Measurements from ENCODE around the gene TUT7. TPM values are rescaled to one million over a fixed set of nuclear protein-coding genes. Genes with fewer than 3 reads are reported as not detected.
A peak's percentile ranks its signal among the peaks of the same experiment; 100 is the strongest.

The TUT7 gene
- total RNA-seq, 1 donor from 2014 or later: 15.0 TPM

DNA sequence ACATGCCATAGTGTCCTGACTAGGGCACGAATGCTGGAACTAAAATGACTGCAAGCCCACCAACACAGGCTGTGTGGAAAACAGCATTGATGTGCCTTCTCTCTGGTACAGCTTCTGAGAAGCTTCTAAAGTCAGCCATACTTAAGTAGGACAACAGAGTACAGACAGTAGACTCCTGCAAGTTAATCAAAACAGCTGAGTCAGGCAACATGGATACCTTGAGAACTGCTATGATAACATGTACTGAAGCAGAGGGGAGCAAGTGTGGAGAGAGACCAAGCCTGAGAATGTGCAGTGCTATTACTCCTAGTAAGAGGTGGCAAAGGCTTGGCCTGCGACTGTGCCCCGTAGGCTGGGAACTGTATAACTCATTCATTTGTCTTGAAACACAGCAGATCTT lies 74.4 kb downstream of the TUT7 start:
- Histone ChIP-seq H3K4me1 (peaks cover 85% of the 10 kb centered on the region), H3K9me3 (replicated peaks) (no peaks in the 10 kb centered on the region), H3K27me3 (ENCODE audit: low read depth) (no peaks in the 10 kb centered on the region), H3K27ac (replicated peaks) (no peak overlapping the region), H3K4me3 (peak overlapping the region; percentile 90), H3K36me3 (peaks cover 8% of the 10 kb centered on the region)
- intact Hi-C loops (cut with micrococcal nuclease): no loop called here
- TF ChIP-seq, protein P1, sequence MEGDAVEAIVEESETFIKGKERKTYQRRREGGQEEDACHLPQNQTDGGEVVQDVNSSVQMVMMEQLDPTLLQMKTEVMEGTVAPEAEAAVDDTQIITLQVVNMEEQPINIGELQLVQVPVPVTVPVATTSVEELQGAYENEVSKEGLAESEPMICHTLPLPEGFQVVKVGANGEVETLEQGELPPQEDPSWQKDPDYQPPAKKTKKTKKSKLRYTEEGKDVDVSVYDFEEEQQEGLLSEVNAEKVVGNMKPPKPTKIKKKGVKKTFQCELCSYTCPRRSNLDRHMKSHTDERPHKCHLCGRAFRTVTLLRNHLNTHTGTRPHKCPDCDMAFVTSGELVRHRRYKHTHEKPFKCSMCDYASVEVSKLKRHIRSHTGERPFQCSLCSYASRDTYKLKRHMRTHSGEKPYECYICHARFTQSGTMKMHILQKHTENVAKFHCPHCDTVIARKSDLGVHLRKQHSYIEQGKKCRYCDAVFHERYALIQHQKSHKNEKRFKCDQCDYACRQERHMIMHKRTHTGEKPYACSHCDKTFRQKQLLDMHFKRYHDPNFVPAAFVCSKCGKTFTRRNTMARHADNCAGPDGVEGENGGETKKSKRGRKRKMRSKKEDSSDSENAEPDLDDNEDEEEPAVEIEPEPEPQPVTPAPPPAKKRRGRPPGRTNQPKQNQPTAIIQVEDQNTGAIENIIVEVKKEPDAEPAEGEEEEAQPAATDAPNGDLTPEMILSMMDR (IDR thresholded peaks at IDR 0.05; ENCODE audit: borderline replicate concordance): no peak
- no peak for DNase-seq

DNA sequence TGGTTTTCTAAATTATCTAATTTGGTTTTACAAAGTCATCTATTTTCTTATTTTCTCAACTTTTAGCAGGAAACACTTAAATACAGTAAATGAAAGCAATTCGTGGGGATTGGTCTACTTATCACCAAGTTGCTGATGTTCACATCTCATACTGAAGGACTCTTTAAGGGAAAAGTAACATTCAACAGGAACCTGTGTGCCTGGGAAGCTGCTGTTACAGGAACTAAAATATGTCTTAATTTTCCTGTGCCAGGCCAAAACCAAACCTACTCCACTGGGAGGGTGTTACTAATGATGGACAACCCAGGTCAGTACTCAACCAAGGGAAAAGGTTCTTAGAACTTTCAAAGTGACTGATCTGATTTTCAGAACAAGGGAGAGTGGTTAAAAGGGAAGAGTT lies 77.1 kb downstream of the TUT7 start:
- Histone ChIP-seq H3K4me3 (no peak overlapping the region), H3K27ac (replicated peaks) (no peak overlapping the region), H3K9me3 (replicated peaks) (no peaks in the 10 kb centered on the region), H3K27me3 (ENCODE audit: low read depth) (no peaks in the 10 kb centered on the region), H3K4me1 (peaks cover 80% of the 10 kb centered on the region), H3K36me3 (peaks cover 26% of the 10 kb centered on the region)
- intact Hi-C loops (cut with micrococcal nuclease): no loop called here
- TF ChIP-seq, protein P1 (IDR thresholded peaks at IDR 0.05; ENCODE audit: borderline replicate concordance): no peak
- DNase-seq: no peak

DNA sequence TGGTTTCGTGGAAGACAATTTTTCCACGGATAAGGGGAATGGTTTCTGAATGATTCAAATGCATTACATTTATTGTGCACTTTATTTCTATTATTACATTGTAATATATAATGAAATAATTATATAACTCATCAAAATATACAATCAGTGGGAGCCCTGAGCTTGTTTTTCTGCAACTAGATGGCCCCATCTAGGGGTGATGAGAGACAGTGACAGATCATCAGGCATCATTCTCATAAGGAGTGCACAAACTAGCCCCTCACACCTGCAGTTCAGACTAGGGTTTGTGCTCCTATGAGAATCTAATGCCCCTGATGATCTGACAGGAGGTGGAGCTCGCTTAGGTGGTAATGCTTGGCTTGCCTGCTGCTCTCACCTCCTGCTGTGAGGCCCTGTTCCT lies 78.2 kb downstream of the TUT7 start:
- Histone ChIP-seq H3K9me3 (replicated peaks) (no peaks in the 10 kb centered on the region), H3K4me3 (no peak overlapping the region), H3K36me3 (peaks cover 37% of the 10 kb centered on the region), H3K27me3 (ENCODE audit: low read depth) (no peaks in the 10 kb centered on the region), H3K27ac (replicated peaks) (no peak overlapping the region), H3K4me1 (peaks cover 69% of the 10 kb centered on the region)
- no peak for DNase-seq
- TF ChIP-seq, protein P1 (IDR thresholded peaks at IDR 0.05; ENCODE audit: borderline replicate concordance): peak; percentile 41
- intact Hi-C loops (cut with micrococcal nuclease): no loop called here

DNA sequence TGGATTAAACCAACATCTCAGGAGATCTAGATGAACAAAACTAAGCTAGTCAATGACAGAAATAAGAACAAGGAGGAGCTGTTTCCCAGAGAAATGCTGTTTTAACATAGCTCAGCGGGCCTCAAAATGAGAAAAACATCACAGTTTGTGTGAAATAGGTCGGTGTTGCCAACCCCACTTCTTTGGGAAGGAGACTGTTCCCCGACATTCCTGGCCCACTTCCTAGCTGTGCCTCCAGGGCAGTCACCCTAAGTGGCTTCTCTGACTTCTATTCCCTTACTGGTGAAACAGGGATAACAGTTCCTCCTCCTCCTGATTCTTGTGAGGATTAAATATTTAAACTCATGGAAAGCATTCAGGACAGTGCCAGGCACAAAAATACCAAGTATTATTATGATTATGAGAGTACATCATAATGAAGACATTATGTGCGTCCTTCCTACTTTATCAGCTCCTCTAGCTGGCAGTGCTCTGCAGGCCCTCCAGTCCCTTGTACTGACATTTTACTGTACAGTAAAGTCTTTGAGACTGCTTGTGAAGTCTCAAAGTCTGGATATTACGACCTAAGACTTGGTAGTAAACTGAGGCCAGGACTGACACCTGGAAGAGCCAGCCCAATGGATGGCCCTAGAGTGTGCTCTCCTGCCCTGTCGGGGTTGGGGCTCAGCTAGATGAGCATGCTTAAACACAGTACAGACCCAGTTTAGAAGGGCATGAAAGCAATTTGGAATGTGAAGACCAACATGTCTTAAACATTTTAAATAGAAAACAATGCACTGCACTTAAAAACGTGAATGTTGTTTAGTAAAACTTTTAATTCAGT lies 79.2 kb downstream of the TUT7 start:
- Histone ChIP-seq H3K9me3 (replicated peaks) (no peaks in the 10 kb centered on the region), H3K27me3 (ENCODE audit: low read depth) (no peaks in the 10 kb centered on the region), H3K36me3 (peaks cover 36% of the 10 kb centered on the region), H3K27ac (replicated peaks) (no peak overlapping the region), H3K4me1 (peaks cover 60% of the 10 kb centered on the region), H3K4me3 (no peak overlapping the region)
- intact Hi-C loops (cut with micrococcal nuclease): no loop called here
- TF ChIP-seq, protein P1 (IDR thresholded peaks at IDR 0.05; ENCODE audit: borderline replicate concordance): no peak
- DNase-seq: no peak

DNA sequence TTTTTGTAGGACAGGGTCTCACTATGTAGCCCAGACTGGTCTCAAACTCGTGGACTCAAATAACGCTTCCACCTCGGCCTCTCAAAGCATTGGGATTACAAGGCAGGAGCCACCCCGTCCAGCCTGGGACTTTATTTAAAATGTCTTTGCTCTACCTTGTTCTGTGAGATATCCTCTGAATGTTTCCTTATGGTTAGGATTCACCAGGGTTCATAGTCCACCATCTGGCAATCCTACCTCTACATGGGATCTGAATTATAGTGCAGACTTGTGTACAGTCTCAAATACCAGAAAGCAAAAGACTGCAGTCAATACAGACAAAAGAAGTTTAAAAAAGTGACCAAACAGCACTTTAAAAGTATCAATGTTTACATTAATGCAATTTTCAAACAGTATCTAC lies 82.0 kb downstream of the TUT7 start:
- no peaks in the 10 kb centered on the region for H3K9me3 ChIP-seq (replicated peaks)
- no peak overlapping the region for H3K27ac ChIP-seq (replicated peaks)
- no peak for DNase-seq
- TF ChIP-seq, protein P1 (IDR thresholded peaks at IDR 0.05; ENCODE audit: borderline replicate concordance): no peak
- H3K27me3 ChIP-seq (ENCODE audit: low read depth): no peaks in the 10 kb centered on the region
- no peak overlapping the region for H3K4me3 ChIP-seq
- intact Hi-C loops (cut with micrococcal nuclease): no loop called here
- H3K36me3 ChIP-seq: peaks cover 35% of the 10 kb centered on the region
- H3K4me1 ChIP-seq: peaks cover 32% of the 10 kb centered on the region

Measured in left ventricle myocardium inferior (tissue), 1 donor.